Measurements from ENCODE around the gene ZNF174. TPM values are rescaled to one million over a fixed set of nuclear protein-coding genes. Genes with fewer than 3 reads are reported as not detected.

The ZNF174 gene
- total and polyA plus RNA-seq, 2 of the 4 experiments (the other 2 are of a cell fraction) = 7.2 to 10.6 TPM

- in situ Hi-C loops (cut with MboI; ENCODE audit: low sequenced_read_pairs) (no loop called here), intact Hi-C loops (cut with micrococcal nuclease) (no loop called here), dilution Hi-C loops (cut with HindIII; ENCODE audit: low sequenced_read_pairs, unreplicated experiment) (no loop called here)
- Histone ChIP-seq H3K14ac (replicated peaks; ENCODE audit: low read depth, low read length) (no peak overlapping the region), H4K8ac (ENCODE audit: low read depth in 2 of 2, low read length in 2 of 2) (no peak overlapping the region), H4K91ac (ENCODE audit: insufficient read depth, low read depth, low read length) (no peak overlapping the region), H2BK5ac (ENCODE audit: low read depth, low read length, poor library complexity, severe bottlenecking) (no peak overlapping the region), H4K20me1 (ENCODE audit: insufficient read depth, low read length) (no peaks in the 10 kb centered on the region), H3K18ac (ENCODE audit: low read depth, low read length) (no peak overlapping the region), H3K4me2 (ENCODE audit: low read depth, low read length) (no peak overlapping the region), H3K27ac (ENCODE audit: insufficient read depth, low read length) (no peak overlapping the region), H3K9me1 (ENCODE audit: insufficient read depth, low read length) (no peaks in the 10 kb centered on the region), H3K4me3 (ENCODE audit: insufficient read depth, low read depth, low read length) (no peak overlapping the region), H3K9ac (ENCODE audit: low read depth, low read length) (no peak overlapping the region), H3K27me3 (ENCODE audit: control insufficient read depth, insufficient read depth, low read length) (no peaks in the 10 kb centered on the region; the same call in 1 of the 2 replicates), H3K4ac (ENCODE audit: low read depth, low read length) (no peak overlapping the region), H3K56ac (ENCODE audit: extremely low read depth, insufficient read depth, low read length) (no peak overlapping the region), H2AFZ (replicated peaks; ENCODE audit: low read length, poor library complexity) (no peak overlapping the region), H3K23ac (ENCODE audit: low read depth, low read length) (no peak overlapping the region), H2BK15ac (ENCODE audit: low read depth, low read length) (no peak overlapping the region), H3K79me1 (ENCODE audit: low read depth in 1 of 2, low read length in 2 of 2) (no peaks in the 10 kb centered on the region), H4K5ac (ENCODE audit: low read depth, low read length) (no peak overlapping the region), H2BK120ac (ENCODE audit: low read depth, low read length) (no peak overlapping the region), H3K9me3 (ENCODE audit: control insufficient read depth, insufficient read depth, low read length) (peaks cover 5% of the 10 kb centered on the region; the same call in 1 of the 2 replicates), H2AK9ac (replicated peaks; ENCODE audit: low read depth, low read length, poor library complexity) (no peak overlapping the region), H2BK20ac (ENCODE audit: low read depth, low read length) (no peak overlapping the region), H3K4me1 (ENCODE audit: control insufficient read depth, insufficient read depth, low read length) (no peaks in the 10 kb centered on the region), H3K36me3 (ENCODE audit: control insufficient read depth, insufficient read depth, low read length) (no peaks in the 10 kb centered on the region), H2AK5ac (ENCODE audit: low read depth, low read length) (no peak overlapping the region)
- ChIA-PET CTCF (no interaction called here), POLR2A (ENCODE audit: unreplicated experiment) (no interaction called here)
- DNase-seq = no peak
- BruUV-seq (replicated peaks) = no TSS peak
- WGBS, 2 experiments (ENCODE audit: extremely low coverage in 2 of 2, insufficient read length in 1 of 2) = no CpG with 5 or more reads among the region's 1 CpG
- TF ChIP-seq RAD21 (IDR thresholded peaks at IDR 0.05; ENCODE audit: low read length) (no peak), RCOR1 (IDR thresholded peaks at IDR 0.05; ENCODE audit: insufficient replicate concordance, low read length) (no peak), MAFK (IDR thresholded peaks at IDR 0.05; ENCODE audit: low read depth, low read length) (no peak), SMC3 (IDR thresholded peaks at IDR 0.05; ENCODE audit: low read depth, low read length) (no peak), NFE2L2 (IDR thresholded peaks at IDR 0.05; ENCODE audit: low read depth, low read length) (no peak), CEBPB (IDR thresholded peaks at IDR 0.05; ENCODE audit: low read depth, low read length) (no peak), RFX5 (IDR thresholded peaks at IDR 0.05; ENCODE audit: low read depth, low read length) (no peak), FOS (IDR thresholded peaks at IDR 0.05; ENCODE audit: low read depth, low read length) (no peak), ELK1 (IDR thresholded peaks at IDR 0.05; ENCODE audit: borderline replicate concordance, low read depth, low read length) (no peak), CTCF (conservative IDR thresholded peaks at IDR 0.05; ENCODE audit: low read depth, low read length) (no peak), MAZ (IDR thresholded peaks at IDR 0.05; ENCODE audit: borderline replicate concordance, low read depth, low read length) (no peak), BHLHE40 (IDR thresholded peaks at IDR 0.05; ENCODE audit: low read depth, low read length) (no peak), CHD1 (IDR thresholded peaks at IDR 0.05; ENCODE audit: low read depth, low read length) (no peak), POLR2A (IDR thresholded peaks at IDR 0.05; ENCODE audit: low read depth, low read length) (no peak), MXI1 (IDR thresholded peaks at IDR 0.05; ENCODE audit: borderline replicate concordance, low read depth, low read length) (no peak), USF2 (IDR thresholded peaks at IDR 0.05; ENCODE audit: low read depth, low read length) (no peak)
- no peak for ATAC-seq (ENCODE audit: low read depth)
These were observed 42.1 kb upstream of the ZNF174 start for GRCh38 chr16:3358871-3359270.

All from IMR-90 (cell line).